HG02840 (cell line): ENCODE results near the gene SLC17A2.

Experiments
- ATAC-seq: cut with Tn5 transposase; IDR thresholded peaks from one replicate; pipeline ENCODE4 v1.9.1; 2021; ENCODE audit warnings: mild to moderate bottlenecking, moderate library complexity, moderate number of reproducible peaks; ENCODE audit not compliant: unreplicated experiment, low FRiP score

SLC17A2 gene

GRCh38 chr6:25922301-25922700, 8.2 kb downstream of the SLC17A2 start:
- no peak for ATAC-seq

- ATAC-seq: no peak
These were observed 8.8 kb downstream of the SLC17A2 start for GRCh38 chr6:25921525-25922203.

- ATAC-seq: no peak
These were observed 10.8 kb downstream of the SLC17A2 start for GRCh38 chr6:25919657-25920056.

- no peak for ATAC-seq
These were observed 12.3 kb downstream of the SLC17A2 start for GRCh38 chr6:25918083-25918683.

GRCh38 chr6:25916789-25917490, 13.6 kb downstream of the SLC17A2 start:
- ATAC-seq: no peak

- no peak for ATAC-seq
These were observed 14.2 kb downstream of the SLC17A2 start for GRCh38 chr6:25916330-25916729.

- no peak for ATAC-seq
These were observed 16.8 kb downstream of the SLC17A2 start for GRCh38 chr6:25913741-25914140.

GRCh38 chr6:25911351-25911750, 19.1 kb downstream of the SLC17A2 start:
- no peak for ATAC-seq

GRCh38 chr6:25907475-25908014, 22.9 kb downstream of the SLC17A2 start:
- no peak for ATAC-seq

GRCh38 chr6:25903467-25904099, 26.9 kb downstream of the SLC17A2 start:
- ATAC-seq: no peak

GRCh38 chr6:25902071-25902470, 28.4 kb downstream of the SLC17A2 start:
- no peak for ATAC-seq

GRCh38 chr6:25900843-25901242, 29.6 kb downstream of the SLC17A2 start:
- ATAC-seq: no peak

GRCh38 chr6:25899580-25900408, 30.7 kb downstream of the SLC17A2 start:
- ATAC-seq: no peak

GRCh38 chr6:25899123-25899522, 31.4 kb downstream of the SLC17A2 start:
- no peak for ATAC-seq

- ATAC-seq: no peak
These were observed 32.1 kb downstream of the SLC17A2 start for GRCh38 chr6:25898289-25898977.

GRCh38 chr6:25896252-25896651, 34.2 kb downstream of the SLC17A2 start:
- no peak for ATAC-seq

- no peak for ATAC-seq
These were observed 34.7 kb downstream of the SLC17A2 start for GRCh38 chr6:25895771-25896170.

GRCh38 chr6:25893778-25894177, 36.7 kb downstream of the SLC17A2 start:
- no peak for ATAC-seq

- ATAC-seq: no peak
These were observed 37.6 kb downstream of the SLC17A2 start for GRCh38 chr6:25892877-25893276.
